Measurements from ENCODE around the gene CERS6. TPM values are rescaled to one million over a fixed set of nuclear protein-coding genes. Genes with fewer than 3 reads are reported as not detected.
A peak's percentile ranks its signal among the peaks of the same experiment; 100 is the strongest.

Gene CERS6
- polyA plus RNA-seq, 3 donors: 7.6 to 17.7 (median 15.6) TPM

- Histone ChIP-seq H3K27me3 (ENCODE audit: control insufficient read depth in 2 of 2, insufficient read depth in 2 of 2, low read length in 2 of 2) (no peaks in the 10 kb centered on the region), H2AFZ (ENCODE audit: insufficient read depth, low read depth, low read length, poor library complexity, severe bottlenecking) (no peak overlapping the region), H3K4me3 (replicated peaks in 1 of 3; ENCODE audit: low read depth in 2 of 3, low read length in 3 of 3) (no peak overlapping the region), H3K4me2 (replicated peaks; ENCODE audit: extremely low read depth, low read length, poor library complexity, severe bottlenecking) (no peak overlapping the region), H3K9me3 (replicated peaks in 1 of 2; ENCODE audit: control insufficient read depth in 1 of 2, insufficient read depth in 1 of 2, low read length in 2 of 2) (peaks cover 5 to 6% of the 10 kb centered on the region in 2 donors), H3K4me1 (ENCODE audit: control insufficient read depth in 1 of 2, insufficient read depth in 2 of 2, low read length in 2 of 2) (peaks cover 19 to 20% of the 10 kb centered on the region in 2 donors), H3K9ac (ENCODE audit: insufficient read depth, low read length, poor library complexity, severe bottlenecking) (no peak overlapping the region), H3K36me3 (replicated peaks in 1 of 2; ENCODE audit: control insufficient read depth in 1 of 2, insufficient read depth in 2 of 2, low read length in 2 of 2) (no peaks in the 10 kb centered on the region), H3K79me2 (ENCODE audit: insufficient read depth, low read length) (peaks cover 84% of the 10 kb centered on the region), H4K20me1 (ENCODE audit: insufficient read depth, low read length) (peaks cover 57% of the 10 kb centered on the region), H3K27ac (ENCODE audit: low read depth in 1 of 2, low read length in 2 of 2) (no peak overlapping the region)
- H3K27ac Mint-ChIP-seq: peak overlapping the region in 2 of 7 donors; percentile 55 to 65
- peaks cover 35% of the 10 kb centered on the region for H3K4me1 Mint-ChIP-seq
- H3K36me3 Mint-ChIP-seq: peaks cover 12 to 18% of the 10 kb centered on the region in 2 donors
- DNase-seq: no peak
- intact Hi-C loops (cut with micrococcal nuclease): no loop called here
- no peak for TF ChIP-seq CTCF (IDR thresholded peaks at IDR 0.05)
- no peak overlapping the region for H3K4me3 Mint-ChIP-seq
- WGBS (ENCODE audit: insufficient coverage): no CpG with 5 or more reads among the region's 1 CpG
- peaks cover 0 to 8% (median 6%) of the 10 kb centered on the region in 7 donors for H3K9me3 Mint-ChIP-seq
- H3K27me3 Mint-ChIP-seq (ENCODE audit: low read depth in 3 of 3): no peaks in the 10 kb centered on the region
These were observed 117.2 kb downstream of the CERS6 start for GRCh38 chr2:168573128-168573903.

- Histone ChIP-seq H2AFZ (ENCODE audit: insufficient read depth, low read depth, low read length, poor library complexity, severe bottlenecking) (no peak overlapping the region), H3K27ac (ENCODE audit: low read depth in 1 of 2, low read length in 2 of 2) (no peak overlapping the region), H3K9me3 (replicated peaks in 1 of 2; ENCODE audit: control insufficient read depth in 1 of 2, insufficient read depth in 1 of 2, low read length in 2 of 2) (peaks cover 5 to 6% of the 10 kb centered on the region in 2 donors), H3K79me2 (ENCODE audit: insufficient read depth, low read length) (peaks cover 80% of the 10 kb centered on the region), H3K4me3 (replicated peaks in 1 of 3; ENCODE audit: low read depth in 2 of 3, low read length in 3 of 3) (no peak overlapping the region), H3K4me2 (replicated peaks; ENCODE audit: extremely low read depth, low read length, poor library complexity, severe bottlenecking) (no peak overlapping the region), H3K27me3 (ENCODE audit: control insufficient read depth in 2 of 2, insufficient read depth in 2 of 2, low read length in 2 of 2) (no peaks in the 10 kb centered on the region), H3K9ac (ENCODE audit: insufficient read depth, low read length, poor library complexity, severe bottlenecking) (no peak overlapping the region), H3K4me1 (ENCODE audit: control insufficient read depth in 1 of 2, insufficient read depth in 2 of 2, low read length in 2 of 2) (peaks cover 14% of the 10 kb centered on the region in 2 donors), H3K36me3 (replicated peaks in 1 of 2; ENCODE audit: control insufficient read depth in 1 of 2, insufficient read depth in 2 of 2, low read length in 2 of 2) (peaks cover 0 to 5% of the 10 kb centered on the region in 2 donors), H4K20me1 (ENCODE audit: insufficient read depth, low read length) (peaks cover 59% of the 10 kb centered on the region)
- DNase-seq: no peak
- WGBS (ENCODE audit: insufficient coverage): no CpG with 5 or more reads among the region's 4 CpGs
- Mint-ChIP-seq H3K27ac (no peak overlapping the region), H3K27me3 (ENCODE audit: low read depth in 3 of 3) (peaks cover 0 to 1% (median 0%) of the 10 kb centered on the region in 3 donors), H3K4me1 (peaks cover 23% of the 10 kb centered on the region), H3K9me3 (peaks cover 0 to 8% (median 6%) of the 10 kb centered on the region in 7 donors), H3K4me3 (no peak overlapping the region), H3K36me3 (peaks cover 12 to 18% of the 10 kb centered on the region in 2 donors)
- TF ChIP-seq CTCF (IDR thresholded peaks at IDR 0.05): no peak
- intact Hi-C loops (cut with micrococcal nuclease): no loop called here
These were observed 119.0 kb downstream of the CERS6 start for GRCh38 chr2:168574856-168575630.
